Lower leg skin (tissue), 4 donors: ENCODE data around the gene RNLS. TPM values are rescaled to one million over a fixed set of nuclear protein-coding genes. Genes with fewer than 3 reads are reported as not detected.

Source experiments
- DNase-seq, 2 donors: peaks; one replicate each; pipeline ENCODE4 v3.0.0-alpha.2; 2019; ENCODE audit warnings: low spot score in 2 of 2
- H3K4me3 ChIP-seq: fragments of 200-600 bp; sonication (generic); 2 replicates; pipeline ENCODE4 v1.5.1; 2017; ENCODE audit warnings: mild to moderate bottlenecking, low read depth; ENCODE audit not compliant: poor library complexity, severe bottlenecking
- CTCF ChIP-seq, 3 donors: fragments of 450-650 bp; IDR thresholded peaks; one replicate each; pipeline ENCODE4 v1.5.1; 2016; ENCODE audit warnings: antibody characterized with exemption in 3 of 3, mild to moderate bottlenecking in 3 of 3, moderate library complexity in 2 of 3
- POLR2A ChIP-seq, 2 donors: fragments of 450-650 bp; IDR thresholded peaks; one replicate each; pipeline ENCODE4 v1.6.1; 2016 to 2017; ENCODE audit warnings: antibody characterized with exemption in 2 of 2, mild to moderate bottlenecking in 1 of 2, moderate library complexity in 1 of 2
- WGBS, 2 donors: methylation state at CpG; one replicate each; pipeline ENCODE4 v1.1.5; 2018; 5-methylcytosine and 5-hydroxymethylcytosine counted together
- intact Hi-C: fragments of 100-400 bp; cut with DNase I; formaldehyde crosslinking; loops from one replicate; pipeline ENCODE4 v1.15.0; 2023; ENCODE audit warnings: low total_unique reads
- total RNA-seq, 4 donors: library from RNA; depleted of rRNA; stranded (reverse); fragments of >200 nt; gene quantifications; one replicate each; pipeline ENCODE4 v1.1.0, GENCODE V29; 2016

Gene RNLS
- total RNA-seq, 4 donors from 2014 or later, result 6.8 to 18.3 (median 10.9) TPM

- DNase-seq, result peak in 1 of 2 donors; percentile 56
- intact Hi-C loops, result loop anchor here (10.0 kb wide), 1 partner anchor 698 kb away; no protein-coding TSS in a partner anchor
- 74 to 75% methylated on average over 2 of the region's 2 CpGs for WGBS, 2 donors
- TF ChIP-seq POLR2A (IDR thresholded peaks at IDR 0.05), result no peak
- no peak for TF ChIP-seq CTCF (IDR thresholded peaks at IDR 0.05)
- no peak overlapping the region for H3K4me3 ChIP-seq
These were observed 29.9 kb downstream of the RNLS start for GRCh38 chr10:88553116-88553752.

GRCh38 chr10:88551246-88551645 is 31.9 kb downstream of the RNLS start:
- no peak overlapping the region for H3K4me3 ChIP-seq
- 83 to 87% methylated on average over 2 of the region's 2 CpGs for WGBS, 2 donors
- no peak for TF ChIP-seq CTCF (IDR thresholded peaks at IDR 0.05)
- no peak for TF ChIP-seq POLR2A (IDR thresholded peaks at IDR 0.05)
- no peak for DNase-seq
- intact Hi-C loops, result loop anchor here (10.0 kb wide), 1 partner anchor 696 kb away; no protein-coding TSS in a partner anchor

GRCh38 chr10:88546497-88546896 is 36.6 kb downstream of the RNLS start:
- TF ChIP-seq POLR2A (IDR thresholded peaks at IDR 0.05) (no peak), CTCF (IDR thresholded peaks at IDR 0.05) (no peak)
- intact Hi-C loops, result no loop called here
- no peak for DNase-seq
- no peak overlapping the region for H3K4me3 ChIP-seq
- 46 to 54% methylated on average over 3 of the region's 3 CpGs for WGBS, 2 donors

GRCh38 chr10:88545359-88545758 is 37.8 kb downstream of the RNLS start:
- intact Hi-C loops, result no loop called here
- no peak for TF ChIP-seq CTCF (IDR thresholded peaks at IDR 0.05)
- TF ChIP-seq POLR2A (IDR thresholded peaks at IDR 0.05), result no peak
- no peak overlapping the region for H3K4me3 ChIP-seq
- DNase-seq, result no peak
- 89 to 95% methylated on average over 4 of the region's 4 CpGs for WGBS, 2 donors

DNA sequence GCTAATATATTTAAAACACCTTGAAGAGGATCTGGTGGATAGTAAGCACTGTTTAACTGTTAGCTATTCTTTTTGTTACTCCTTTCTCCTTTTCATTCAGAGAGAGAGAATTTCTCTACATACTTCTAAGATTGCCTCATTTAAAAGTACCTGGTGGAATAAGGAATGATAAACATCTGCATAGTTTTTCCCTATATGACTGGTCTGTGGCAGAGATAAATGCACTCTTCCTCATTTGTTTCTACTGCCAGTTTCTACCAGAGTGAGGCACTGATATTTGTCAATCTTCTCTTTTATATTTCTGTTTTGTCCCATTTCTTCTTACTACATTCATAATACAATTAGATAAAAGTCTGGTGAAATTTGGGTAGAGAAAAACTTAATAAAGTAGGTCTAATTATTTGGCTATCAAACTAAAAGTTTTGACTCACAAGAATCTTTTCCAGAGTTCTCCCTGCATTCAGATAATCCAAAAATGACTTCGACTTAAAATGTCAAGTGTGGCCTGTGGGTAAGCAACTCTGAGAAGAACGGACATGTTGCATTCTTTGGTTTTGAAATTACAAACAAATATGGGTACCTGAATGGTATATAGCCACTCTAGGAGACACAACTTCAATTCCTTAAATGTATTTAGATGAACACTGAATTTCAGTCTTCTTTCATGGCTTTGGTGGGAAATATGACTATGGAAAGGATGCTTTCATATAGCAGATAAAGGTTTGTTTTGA is 38.8 kb downstream of the RNLS start:
- no peak for DNase-seq
- TF ChIP-seq CTCF (IDR thresholded peaks at IDR 0.05) (no peak), POLR2A (IDR thresholded peaks at IDR 0.05) (no peak)
- H3K4me3 ChIP-seq, result no peak overlapping the region
- WGBS, 2 donors, result 91 to 92% methylated on average over 2 of the region's 2 CpGs
- intact Hi-C loops, result no loop called here
